Activated CD4-positive, alpha-beta T cell treated with anti-CD3 and anti-CD28 coated beads, Interleukin-2, amount 50 U/mL, for 24 hours (primary cell): ENCODE results near the gene HYI.

ENCODE experiments used
- DNase-seq, 2 donors: peaks; one replicate each; pipeline ENCODE4 v3.0.0-alpha.2; 2020; ENCODE audit warnings: low read depth in 1 of 2, low spot score in 1 of 2

Gene HYI

DNA sequence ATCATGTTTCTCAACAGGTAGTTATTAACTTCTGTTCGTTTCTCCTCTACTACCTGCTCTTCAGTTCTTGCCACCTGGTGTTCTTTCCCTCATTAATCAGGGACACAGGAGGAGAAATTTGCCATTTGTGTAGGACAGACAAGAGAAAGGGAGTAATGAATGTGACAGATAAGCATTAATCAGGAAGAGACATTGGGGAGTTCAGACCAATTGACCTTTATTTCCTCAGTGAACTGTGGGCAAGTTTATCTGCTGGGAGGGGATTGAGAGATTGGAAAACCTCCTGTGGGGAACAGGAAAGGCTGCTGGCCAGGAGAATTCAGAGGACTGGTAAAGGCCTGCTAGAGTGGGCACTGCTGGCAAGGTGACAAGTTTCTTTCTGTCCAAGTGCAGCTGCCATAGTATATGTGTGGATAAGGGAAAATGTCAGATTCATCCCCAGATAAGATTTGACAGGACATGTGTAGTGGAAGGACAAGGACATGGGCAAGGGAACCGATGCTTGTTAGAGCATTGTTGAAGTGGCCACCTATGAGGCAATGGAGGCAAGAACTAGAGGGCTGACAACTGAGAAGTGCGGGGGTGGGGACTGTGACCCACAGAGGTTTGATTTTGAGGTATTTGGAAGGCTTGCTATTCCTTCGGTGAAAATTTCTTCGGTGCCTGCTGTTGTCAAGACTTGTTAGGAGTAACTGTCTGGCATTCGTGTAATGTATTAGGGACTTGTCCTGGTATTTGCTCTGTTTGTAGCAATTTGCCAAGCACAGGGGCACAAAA lies 51.5 kb downstream of the HYI start:
- DNase-seq: no peak
